Posterior vena cava (tissue), 2 donors: Measurements from ENCODE around the gene PSMC5. TPM values are rescaled to one million over a fixed set of nuclear protein-coding genes. Genes with fewer than 3 reads are reported as not detected.

Experiments
- DNase-seq: peaks from one replicate; pipeline ENCODE4 v3.0.0-alpha.2; 2020; ENCODE audit warnings: low spot score
- intact Hi-C, 2 donors: fragments of 100-400 bp; cut with DNase I; formaldehyde crosslinking; loops; one replicate each; pipeline versions ENCODE4 v1.14.1 to v1.14.2; 2022 to 2023
- total RNA-seq, 2 donors: library from RNA; stranded (reverse); fragmentation: NEBNext Ultra II Directional; extraction: Animal tissue kit (Norgen Biotek cat#: 25700); gene quantifications; one replicate each; pipeline ENCODE4 v1.2.1, GENCODE V29; 2021
- donor health status: DM: yes; HTN: yes; CAD: no.
- donor health status: DM: yes; HTN: yes; CAD: no.

PSMC5 gene
- total RNA-seq, 2 donors from 2014 or later: 94.8 to 104 TPM

GRCh38 chr17:63819131-63819530 lies 8.1 kb upstream of the PSMC5 start:
- no peak for DNase-seq
- intact Hi-C loops: loop anchor here in 1 of 2 donors (5.0 kb wide), 1 partner anchor 693 kb away; no protein-coding TSS in a partner anchor

- DNase-seq: no peak
- intact Hi-C loops: loop anchor here in 1 of 2 donors (5.0 kb wide), 1 partner anchor 692 kb away; no protein-coding TSS in a partner anchor
Observed at GRCh38 chr17:63819585-63820537, 7.4 kb upstream of the PSMC5 start.

- no peak for DNase-seq
- intact Hi-C loops: no loop called here
Observed at GRCh38 chr17:63820963-63821561, 6.2 kb upstream of the PSMC5 start.

DNA sequence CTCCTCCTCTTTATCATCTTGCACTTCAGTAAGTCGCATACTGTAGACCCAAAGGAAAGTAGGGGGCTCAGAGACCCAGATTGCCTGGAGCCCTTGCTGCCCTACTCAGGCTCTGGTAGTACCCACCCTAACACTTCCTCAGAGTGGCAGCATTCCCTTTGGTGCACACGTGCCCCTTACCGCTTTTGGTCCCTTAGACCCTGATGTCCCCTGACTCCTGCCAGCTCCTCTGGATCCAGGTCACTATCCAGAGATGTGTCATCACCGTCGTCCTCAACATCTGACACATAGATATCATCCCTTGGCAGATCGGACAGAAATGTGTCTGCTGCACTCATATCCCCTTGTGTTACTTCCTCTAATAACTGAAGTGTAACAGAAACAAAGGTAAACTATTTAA lies 5.4 kb upstream of the PSMC5 start:
- intact Hi-C loops: no loop called here
- no peak for DNase-seq

DNA sequence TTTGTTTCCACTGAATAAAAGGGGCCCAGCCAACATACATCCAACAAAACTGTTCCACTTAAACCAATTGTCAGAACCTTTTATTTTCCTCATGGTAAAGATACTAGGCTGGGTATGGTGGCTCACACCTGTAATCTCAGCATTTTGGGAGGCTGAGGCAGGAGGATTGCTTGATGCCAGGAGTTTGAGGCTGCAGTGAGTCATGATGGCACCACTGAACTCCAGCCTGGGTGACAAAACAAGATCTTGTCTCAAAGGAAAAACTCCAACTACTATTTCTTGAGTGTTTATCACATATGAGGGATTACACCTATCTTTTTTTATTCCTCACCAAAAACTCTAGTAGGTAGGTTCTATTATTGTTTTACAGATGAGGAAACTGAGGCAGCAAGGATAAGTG lies 4.7 kb upstream of the PSMC5 start:
- intact Hi-C loops: no loop called here
- DNase-seq: no peak

DNA sequence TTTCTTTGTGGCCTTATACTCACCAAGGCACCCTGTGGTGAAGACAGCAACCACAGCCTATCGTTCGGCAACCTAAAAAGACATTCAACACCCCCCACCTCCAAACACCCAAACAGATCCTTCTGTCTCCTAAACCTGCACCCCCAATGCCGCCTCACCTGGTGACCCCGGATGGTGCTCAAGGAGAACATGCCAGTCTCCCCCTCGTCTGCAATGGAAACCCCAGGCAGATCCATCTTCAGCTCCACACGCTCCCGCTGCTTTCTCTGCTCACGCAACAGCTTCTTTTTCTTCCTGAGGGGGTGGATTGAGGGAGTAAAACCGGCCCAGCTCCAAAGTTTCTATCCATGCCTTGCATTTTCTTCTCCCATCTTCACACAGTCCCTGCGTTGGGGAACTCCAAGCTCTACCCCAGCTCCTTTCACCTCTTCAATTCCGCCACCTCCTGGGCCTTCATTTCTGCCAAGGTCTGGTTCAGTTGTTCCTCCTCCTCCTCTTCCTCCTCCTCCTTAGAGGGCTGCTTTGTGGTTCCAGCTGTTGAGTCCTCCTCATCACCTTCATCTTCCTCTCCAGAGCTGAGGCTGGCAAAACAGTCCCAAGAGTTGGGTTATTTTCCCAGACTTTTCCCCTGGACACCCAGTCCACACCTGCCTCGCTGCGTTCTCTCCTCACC lies 3.4 kb upstream of the PSMC5 start:
- DNase-seq: no peak
- intact Hi-C loops: no loop called here

DNA sequence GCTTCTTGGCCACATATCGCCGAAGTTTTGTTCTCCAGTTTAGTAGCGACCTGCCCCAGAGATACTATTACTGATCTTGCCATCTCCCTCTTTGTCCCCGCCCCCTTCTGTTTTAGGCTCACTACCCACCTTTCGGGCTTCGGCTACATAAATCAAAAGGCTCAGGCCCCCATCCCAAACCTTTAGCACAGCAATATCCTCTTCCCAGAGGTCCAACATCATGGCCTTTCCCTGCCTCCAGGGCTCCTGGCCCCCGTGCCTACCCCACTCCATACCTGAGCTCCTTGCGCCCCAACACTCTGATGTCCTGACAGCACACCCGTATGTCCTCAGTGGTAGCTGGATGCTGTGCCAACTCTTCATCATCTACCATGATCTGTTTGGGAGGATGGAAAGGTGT lies 2.9 kb upstream of the PSMC5 start:
- intact Hi-C loops: no loop called here
- DNase-seq: no peak

- intact Hi-C loops: no loop called here
- DNase-seq: no peak
Observed at GRCh38 chr17:63826468-63827001, 696 bp upstream of the PSMC5 start.

GRCh38 chr17:63827801-63828221 lies 580 bp downstream of the PSMC5 start:
- no peak for DNase-seq
- intact Hi-C loops: no loop called here

- no peak for DNase-seq
- intact Hi-C loops: no loop called here
Observed at GRCh38 chr17:63828936-63829335, 1.7 kb downstream of the PSMC5 start.

DNA sequence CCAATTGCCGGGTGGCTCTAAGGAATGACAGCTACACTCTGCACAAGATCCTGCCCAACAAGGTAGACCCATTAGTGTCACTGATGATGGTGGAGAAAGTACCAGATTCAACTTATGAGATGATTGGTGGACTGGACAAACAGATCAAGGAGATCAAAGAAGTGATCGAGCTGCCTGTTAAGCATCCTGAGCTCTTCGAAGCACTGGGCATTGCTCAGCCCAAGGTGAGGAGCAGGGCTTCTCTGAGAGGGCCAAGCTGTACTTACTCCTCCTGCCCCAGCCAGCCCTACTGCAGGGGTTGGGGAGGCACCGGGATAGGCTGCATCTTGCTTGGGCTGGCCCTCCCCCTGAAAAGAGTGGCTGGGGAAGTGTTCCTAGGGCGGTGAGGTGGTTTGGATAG lies 3.0 kb downstream of the PSMC5 start:
- DNase-seq: no peak
- intact Hi-C loops: loop anchor here in 1 of 2 donors (10.0 kb wide), 1 partner anchor 55 kb away; the partner anchor contains the start of genes CCDC47 and DDX42

- DNase-seq: no peak
- intact Hi-C loops: loop anchor here in 1 of 2 donors (10.0 kb wide), 1 partner anchor 56 kb away; the partner anchor contains the start of genes CCDC47 and DDX42
Observed at GRCh38 chr17:63830904-63831491, 3.8 kb downstream of the PSMC5 start.

GRCh38 chr17:63831505-63831904 lies 4.3 kb downstream of the PSMC5 start:
- DNase-seq: no peak
- intact Hi-C loops: loop anchor here in 1 of 2 donors (10.0 kb wide), 1 partner anchor 57 kb away; the partner anchor contains the start of genes CCDC47 and DDX42

DNA sequence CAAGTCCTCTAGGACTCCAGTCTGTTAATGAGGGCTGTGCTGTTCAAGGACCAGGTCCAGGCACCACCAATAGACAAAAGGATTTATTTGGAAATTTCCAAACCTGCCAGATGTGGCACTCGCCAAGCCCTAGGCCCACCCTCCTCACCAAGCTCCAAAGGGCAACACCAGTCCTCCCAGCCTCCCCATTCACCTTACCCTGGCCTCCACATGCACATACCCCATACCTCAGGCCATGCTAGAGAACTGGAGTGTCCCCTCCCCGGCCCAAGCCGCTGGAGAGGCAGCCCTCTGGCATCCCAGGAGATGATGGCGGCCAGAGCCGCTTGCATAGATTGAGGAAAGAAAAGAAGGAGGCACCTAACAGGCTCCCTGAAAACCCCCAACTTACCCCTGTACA lies 4.8 kb downstream of the PSMC5 start:
- intact Hi-C loops: loop anchor here in 1 of 2 donors (10.0 kb wide), 1 partner anchor 57 kb away; the partner anchor contains the start of genes CCDC47 and DDX42
- DNase-seq: no peak

DNA sequence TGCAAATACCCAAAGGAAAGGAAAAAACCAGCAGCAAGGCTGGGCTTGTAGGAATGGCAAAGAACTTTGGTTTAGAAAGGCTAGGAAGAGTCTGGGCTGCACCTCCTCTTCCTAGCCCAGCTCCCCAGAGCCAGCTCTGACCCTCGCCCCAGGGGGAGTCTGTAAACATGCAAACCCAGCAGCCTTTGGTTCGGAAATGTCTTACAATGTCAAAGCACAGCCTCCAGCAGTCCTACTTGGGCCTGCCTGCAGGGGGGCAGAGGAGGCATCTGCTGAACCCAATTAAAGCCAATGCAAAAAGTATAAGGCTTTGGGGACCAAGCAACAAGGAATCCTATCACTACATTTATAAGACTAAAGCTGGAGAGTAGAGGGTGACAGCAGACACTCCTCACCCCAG lies 5.2 kb downstream of the PSMC5 start:
- intact Hi-C loops: loop anchor here in 1 of 2 donors (10.0 kb wide), 1 partner anchor 58 kb away; the partner anchor contains the start of genes CCDC47 and DDX42
- DNase-seq: no peak

DNA sequence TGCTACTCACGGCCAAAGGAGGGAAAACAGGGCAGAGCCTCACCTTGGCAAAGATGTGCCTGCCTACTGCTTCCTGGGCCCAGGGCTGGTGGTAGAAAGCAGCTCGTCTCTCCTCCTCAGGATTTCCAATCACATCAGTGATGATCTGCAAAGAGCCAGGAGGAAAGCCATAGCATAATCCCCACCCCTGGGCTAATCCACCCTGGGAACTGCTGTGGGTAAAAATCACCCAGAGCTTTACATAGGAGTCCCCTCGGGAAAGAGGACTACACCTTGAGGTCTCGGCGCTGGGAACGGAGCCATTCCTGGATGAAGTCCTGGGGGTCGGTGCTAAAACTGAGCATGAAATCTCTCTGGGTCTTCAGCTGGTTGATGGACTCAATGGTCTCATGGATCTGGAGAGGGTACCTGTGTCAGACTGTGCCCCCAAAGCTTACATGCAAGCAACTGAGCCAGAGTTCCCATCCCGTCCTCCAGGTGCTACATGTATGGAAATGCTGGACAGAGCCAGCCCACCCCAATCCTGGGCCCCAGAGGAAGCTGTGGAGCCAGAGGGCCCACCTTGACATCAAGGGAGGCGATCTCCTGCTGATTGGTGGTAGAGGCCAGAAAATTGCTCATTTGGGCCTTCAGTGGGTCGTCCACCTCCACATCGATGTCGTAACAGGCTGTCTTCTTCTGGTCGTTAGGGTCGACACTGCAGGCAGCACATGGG lies 6.0 kb downstream of the PSMC5 start:
- intact Hi-C loops: loop anchor here in 1 of 2 donors (10.0 kb wide), 1 partner anchor 58 kb away; the partner anchor contains the start of genes CCDC47 and DDX42
- no peak for DNase-seq

DNA sequence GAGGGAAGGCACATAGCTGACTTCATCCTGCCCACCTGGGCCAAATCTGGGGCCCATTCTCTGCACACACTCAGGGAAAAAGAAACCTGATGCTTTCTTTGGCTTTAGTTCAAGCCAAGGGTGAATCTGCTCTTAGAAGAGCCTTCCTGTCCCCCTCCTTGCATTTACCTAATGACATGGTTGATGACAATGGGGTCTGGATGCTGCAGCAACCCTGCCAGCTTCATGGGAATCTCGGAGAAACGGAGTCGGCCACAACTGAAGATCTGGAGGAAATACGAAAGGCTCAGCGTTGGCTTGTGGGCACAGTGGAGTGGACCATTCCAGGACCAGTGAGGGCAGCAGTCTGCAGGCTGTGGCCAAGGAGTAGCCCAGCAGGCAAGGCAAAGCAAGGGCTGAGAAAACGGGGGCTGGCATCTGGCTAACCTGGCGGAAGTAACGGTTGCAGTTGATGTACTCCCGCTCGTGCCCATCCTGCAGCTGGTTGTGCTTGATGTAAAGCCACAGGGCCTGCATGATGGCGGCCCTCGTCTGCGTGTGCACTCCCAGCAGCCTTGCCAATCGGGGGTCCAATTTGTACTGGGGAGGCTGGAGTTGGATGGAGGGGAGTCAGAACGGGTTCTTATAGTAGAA lies 6.6 kb downstream of the PSMC5 start:
- intact Hi-C loops: loop anchor here in 1 of 2 donors (10.0 kb wide), 1 partner anchor 59 kb away; the partner anchor contains the start of genes CCDC47 and DDX42
- DNase-seq: no peak
